OCI-M1 (cell line): Measurements from ENCODE around the gene SOX8.

Experiments used
- DNase-seq: peaks from one replicate; lab custom pipeline; 2025; lab: John Stamatoyannopoulos, UW

The SOX8 gene

GRCh38 chr16:1026784-1027500 is 45.4 kb downstream of the SOX8 start:
- no peak for DNase-seq

- no peak for DNase-seq
These were observed 45.9 kb downstream of the SOX8 start for GRCh38 chr16:1027501-1027815.

GRCh38 chr16:1028056-1028455 is 46.5 kb downstream of the SOX8 start:
- no peak for DNase-seq

- DNase-seq, result no peak
These were observed 47.1 kb downstream of the SOX8 start for GRCh38 chr16:1028524-1029258.

GRCh38 chr16:1029259-1029545 is 47.6 kb downstream of the SOX8 start:
- DNase-seq, result no peak

GRCh38 chr16:1030473-1030901 is 48.9 kb downstream of the SOX8 start:
- no peak for DNase-seq

GRCh38 chr16:1031666-1032065 is 50.1 kb downstream of the SOX8 start:
- DNase-seq, result no peak

GRCh38 chr16:1032607-1033006 is 51.0 kb downstream of the SOX8 start:
- no peak for DNase-seq

GRCh38 chr16:1033128-1033679 is 51.6 kb downstream of the SOX8 start:
- DNase-seq, result no peak

- no peak for DNase-seq
These were observed 52.9 kb downstream of the SOX8 start for GRCh38 chr16:1034230-1035065.

- no peak for DNase-seq
These were observed 53.5 kb downstream of the SOX8 start for GRCh38 chr16:1035066-1035415.

- DNase-seq, result no peak
These were observed 54.6 kb downstream of the SOX8 start for GRCh38 chr16:1036166-1036565.
